Kasumi-1 (cell line): ENCODE data around the gene ARGLU1.

Experiments used
- DNase-seq, 2 experiments: peaks; one replicate each; lab custom pipeline; 2025; lab: John Stamatoyannopoulos, UW

ARGLU1 gene

DNA sequence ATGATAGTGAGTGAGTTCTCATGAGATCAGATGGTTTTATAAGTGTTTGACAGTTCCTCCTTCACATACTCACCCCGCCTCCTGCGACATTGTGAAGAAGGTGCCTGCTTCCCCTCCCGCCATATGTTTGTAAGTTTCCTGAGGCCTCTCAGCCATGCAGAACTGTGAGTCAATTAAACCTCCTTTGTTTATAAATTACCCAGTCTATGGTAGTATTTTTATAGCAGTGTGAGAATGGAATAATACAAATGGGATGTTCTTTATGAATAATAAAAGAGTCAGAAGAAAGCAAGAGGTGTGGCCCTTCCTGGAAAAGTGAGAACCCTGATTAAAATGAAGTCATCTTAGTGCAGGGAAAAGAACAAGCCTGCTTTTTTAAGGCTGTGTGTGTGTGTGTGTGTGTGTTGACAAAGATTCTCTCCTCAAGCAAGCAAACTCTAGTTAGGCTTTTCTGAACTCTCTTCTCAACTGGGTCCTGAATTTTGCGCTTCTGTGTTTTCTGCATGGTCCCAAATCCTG is 18.8 kb upstream of the ARGLU1 start:
- DNase-seq, result no peak

DNA sequence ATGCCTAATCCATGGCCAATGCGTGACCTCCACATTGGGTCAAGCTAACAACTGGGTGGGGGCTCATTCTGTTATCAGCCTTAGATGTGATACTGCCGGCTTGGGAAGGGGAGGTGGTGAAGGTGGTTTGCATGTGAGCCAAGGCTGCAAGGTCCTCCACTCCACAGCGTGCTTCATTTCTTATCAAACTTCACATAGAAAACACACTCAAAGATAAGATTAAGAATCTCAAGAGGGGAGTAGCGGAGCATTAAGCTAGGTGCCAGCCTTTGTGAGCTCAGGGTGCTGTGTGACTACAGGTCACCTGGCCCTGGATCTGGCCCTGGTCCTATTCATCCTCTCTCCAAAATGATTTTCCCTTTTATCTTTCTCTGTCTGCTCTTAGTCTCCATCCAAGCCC is 13.3 kb upstream of the ARGLU1 start:
- DNase-seq, result no peak

DNA sequence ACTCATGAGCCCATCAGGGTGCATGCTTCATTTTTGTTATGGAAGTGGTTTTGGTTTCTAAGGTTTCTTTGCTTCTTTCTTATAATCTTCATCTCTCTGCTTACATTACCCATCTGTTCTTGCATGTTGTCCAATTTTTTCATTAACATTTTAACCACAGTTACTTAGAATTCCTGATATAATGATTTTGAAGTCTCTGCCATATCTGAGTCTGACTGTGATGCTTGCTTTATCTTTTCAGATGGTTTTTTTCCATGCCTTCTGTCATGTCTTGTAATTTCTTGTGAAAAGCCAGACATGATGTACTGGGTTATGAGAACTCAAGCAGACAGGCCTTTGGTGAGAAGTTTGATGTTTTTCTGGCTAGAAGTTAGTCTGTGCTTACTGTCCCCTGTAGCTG is 8.0 kb upstream of the ARGLU1 start:
- no peak for DNase-seq

DNA sequence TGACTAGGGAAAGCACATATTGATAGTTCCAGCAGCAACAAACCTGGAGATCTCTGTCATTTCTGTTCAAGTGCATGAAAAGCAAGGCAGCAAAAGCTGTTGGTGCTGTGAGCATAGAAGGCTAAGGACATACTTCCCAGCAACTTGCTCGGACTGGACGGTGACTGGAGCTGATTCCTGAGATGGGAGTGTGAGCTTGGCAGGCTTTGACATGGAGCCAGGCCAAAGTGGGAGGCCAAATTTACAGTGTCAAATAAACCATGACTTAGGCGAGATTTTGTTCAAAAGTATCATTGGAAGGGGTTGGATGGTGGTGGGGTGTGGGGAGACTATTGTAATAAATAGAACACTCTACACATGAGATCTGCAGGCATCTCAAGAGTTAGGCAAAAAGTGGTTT is 5.9 kb upstream of the ARGLU1 start:
- DNase-seq, result no peak

DNA sequence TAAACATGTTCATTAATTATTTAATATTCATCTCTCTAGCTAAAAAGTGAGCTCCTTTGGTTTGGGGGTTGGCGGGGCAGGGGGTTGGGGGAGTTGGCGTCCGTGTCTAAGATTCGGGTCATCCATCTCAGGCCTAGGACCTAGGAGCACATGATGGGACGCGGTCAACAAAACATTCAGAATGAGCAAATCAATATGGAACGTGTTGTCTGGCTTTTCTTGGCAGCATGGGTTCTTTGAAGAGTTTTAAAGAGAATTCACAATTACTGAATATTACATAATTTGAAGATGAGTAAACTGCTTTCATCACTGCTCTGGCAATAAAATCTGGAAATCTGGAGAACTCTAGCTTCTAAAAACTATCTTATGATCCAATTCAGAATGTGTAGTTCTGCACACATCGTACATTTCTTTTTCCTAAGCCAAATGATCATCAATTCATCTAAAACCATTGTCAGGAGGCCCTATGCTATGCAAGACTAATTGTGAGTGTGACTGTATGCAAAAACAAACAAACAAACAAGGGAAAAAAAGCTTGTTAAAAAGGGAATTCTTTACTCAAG is 5.4 kb upstream of the ARGLU1 start:
- DNase-seq, result no peak

DNA sequence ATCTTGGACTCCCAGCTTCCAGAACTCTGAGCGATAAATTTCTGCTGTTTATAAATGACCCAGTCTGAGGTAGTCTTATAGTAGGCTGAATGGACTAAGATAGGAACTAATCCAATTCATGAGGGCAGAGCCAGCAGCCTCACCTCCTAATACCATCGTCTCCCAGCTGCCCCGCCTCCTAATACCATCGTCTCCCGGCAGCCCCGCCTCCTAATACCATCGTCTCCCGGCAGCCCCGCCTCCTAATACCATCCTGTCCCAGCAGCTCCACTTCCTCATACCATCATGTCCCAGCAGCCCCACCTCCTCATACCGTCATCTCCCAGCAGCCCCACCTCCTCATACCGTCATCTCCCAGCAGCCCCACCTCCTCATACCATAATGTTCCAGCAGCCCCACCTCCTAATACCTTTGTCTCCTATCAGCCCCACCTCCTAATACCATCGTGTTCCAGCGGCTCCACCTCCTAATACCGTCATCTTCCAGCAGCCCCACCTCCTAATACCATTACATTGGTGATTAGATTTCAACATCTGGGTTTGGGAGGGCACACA is 2.4 kb upstream of the ARGLU1 start:
- DNase-seq, result no peak

DNA sequence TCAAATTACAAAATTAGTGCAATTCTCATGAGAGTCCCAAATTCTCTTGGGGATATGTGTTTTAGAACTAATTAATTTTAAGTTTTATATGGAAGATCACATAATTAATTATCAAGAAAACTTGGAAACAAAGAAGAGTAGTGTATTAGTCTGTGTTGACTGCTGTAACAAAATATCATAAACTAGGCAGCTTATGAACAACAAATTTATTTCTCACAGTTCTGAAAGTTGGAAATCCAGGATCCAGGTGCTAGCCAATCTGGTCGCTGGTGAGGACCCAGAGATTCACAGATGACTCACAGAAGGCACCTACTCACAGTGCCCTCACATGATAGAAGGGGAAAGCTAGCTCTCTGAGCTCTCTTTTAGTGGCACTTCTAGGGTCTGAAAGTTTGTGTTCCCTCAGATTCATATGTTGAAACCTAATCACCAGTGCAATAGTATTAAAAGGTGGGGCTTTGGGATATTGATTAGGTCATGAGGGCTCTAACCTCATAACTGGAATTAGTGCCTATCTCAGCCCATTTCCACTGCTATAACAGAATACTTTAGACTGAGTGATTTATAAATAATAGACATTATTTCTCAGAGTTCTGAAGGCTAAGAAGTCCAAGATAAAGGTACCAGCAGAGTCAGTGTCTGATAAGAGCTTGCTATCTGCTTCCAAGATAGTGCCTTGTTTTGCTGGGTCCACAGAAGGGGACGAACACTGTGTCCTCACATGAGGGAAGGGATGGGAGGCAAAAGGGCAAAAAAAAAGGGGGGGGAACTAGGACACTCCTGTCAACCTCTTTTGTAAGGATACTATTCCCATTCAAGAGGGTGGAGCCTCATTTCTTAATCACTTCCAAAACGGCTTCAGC is 1.5 kb upstream of the ARGLU1 start:
- DNase-seq, result no peak

DNA sequence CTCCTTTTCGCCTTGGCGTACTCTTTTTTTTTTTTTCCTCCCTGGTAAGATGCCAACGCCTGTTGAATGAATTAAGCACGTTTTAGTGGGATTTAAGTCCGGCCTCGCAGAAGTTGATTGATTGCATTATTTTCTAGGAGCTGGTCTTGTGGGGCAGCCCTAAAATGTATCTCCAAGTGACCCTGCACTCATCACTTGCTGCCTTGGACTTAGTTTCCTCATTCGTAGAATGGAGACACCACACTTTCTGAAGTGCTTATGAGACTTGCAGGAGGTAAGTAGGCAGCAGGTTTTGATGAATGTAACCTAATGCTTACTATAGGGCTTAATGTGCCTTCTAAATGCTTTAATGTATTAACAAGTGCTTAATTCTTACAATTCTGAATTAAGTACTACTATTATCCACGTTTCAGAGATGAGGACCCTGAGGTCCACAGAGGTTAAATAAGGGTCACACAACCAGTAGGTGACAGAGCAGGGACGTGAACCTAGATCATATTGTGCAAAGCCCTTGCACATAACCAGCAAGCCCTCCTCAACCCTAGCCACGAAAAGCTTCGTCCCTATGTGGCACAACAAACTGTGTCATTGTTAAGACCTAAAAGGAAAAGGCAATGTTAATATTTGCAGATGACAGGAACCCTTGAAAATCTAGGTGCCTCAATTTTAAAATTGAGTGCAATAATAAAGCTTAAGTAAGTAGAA is 514 bp upstream of the ARGLU1 start:
- peak; percentile 49 to 59 for DNase-seq

DNA sequence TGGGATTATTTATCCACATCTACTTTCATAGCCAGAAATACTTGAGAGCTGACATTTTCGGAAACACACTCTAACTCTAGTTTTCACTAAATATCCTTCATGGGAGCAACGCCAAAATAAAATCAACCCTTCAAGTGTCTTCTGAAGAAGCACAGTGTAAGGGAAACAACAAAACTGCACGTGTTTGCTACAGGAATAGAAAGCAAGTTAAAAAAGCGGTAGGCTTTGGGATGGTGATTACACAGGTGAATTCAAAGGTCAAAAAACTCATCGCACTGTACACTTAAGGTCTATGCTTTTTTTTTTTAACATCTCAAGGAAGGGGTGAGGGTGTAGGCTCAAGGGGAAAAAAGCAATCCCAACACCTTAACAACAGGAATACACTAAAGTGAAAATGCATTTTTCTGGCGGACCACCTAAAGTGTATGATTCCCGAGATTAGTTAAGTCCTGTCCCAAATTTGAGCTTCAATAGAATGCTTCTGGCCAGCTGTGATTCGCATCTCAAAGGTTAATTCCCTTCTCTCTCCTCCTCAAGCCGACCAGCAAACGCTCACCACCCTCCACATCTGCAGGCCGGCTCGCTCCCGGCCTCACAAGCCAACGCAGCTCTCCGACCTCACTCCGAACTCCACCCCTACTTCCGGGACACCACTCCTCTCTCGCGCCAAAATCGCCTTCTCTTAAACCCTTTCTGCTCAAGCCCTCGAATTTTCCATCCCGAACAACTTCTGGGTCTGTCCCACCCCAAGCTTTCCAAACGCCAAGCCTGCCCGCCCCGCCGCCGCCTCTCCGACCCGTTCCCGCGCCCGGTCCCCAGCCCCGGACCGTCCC is 1.1 kb downstream of the ARGLU1 start:
- DNase-seq, result peak; percentile 54 to 63

DNA sequence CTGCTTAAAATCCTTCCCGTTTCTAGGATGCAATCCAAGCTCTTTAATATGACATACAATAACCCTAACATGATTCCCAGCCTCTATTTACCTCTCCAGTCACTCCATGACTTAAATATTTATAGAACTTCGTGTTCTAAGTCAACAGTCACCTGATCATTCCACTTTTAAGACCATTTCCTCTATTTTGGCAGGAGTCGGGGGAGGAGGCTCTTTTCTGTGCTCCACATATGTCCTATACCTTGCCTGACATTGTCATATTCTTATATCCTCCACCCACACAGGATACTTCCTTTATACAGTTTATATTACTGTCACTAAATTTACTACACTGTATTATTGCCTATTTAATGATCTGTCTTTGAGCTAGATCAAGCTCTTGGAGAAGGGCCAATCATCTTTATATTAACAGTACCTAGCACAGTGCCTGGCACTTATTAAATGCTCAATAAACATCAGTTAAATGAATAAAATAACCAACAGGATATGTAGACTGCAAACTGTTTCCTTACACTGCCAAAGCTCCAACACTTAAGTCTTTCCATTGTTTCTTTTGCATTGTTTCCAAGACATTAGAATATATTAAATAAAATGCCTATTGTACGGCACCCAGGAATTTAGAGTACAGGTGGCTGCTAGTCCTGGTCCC is 2.7 kb downstream of the ARGLU1 start:
- DNase-seq, result peak; percentile 38 to 50

DNA sequence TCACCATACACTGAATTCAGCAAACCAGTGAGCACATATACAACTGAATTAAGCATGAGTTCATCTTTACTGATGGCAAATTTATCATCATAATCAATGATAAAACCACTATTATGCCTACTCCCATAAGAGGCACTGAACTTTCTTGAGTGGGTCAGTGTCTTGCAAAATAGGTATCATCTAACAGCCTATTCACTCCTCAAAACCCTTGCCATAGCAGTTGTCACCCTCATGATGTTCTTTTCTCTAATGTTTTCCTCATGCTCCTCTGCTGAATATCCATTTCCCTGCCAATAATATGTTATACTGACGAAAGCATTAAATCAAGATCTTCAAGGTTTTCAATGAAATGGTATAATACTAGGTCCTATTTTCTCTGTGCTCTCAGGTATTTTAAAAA is 5.6 kb downstream of the ARGLU1 start:
- DNase-seq, result no peak

DNA sequence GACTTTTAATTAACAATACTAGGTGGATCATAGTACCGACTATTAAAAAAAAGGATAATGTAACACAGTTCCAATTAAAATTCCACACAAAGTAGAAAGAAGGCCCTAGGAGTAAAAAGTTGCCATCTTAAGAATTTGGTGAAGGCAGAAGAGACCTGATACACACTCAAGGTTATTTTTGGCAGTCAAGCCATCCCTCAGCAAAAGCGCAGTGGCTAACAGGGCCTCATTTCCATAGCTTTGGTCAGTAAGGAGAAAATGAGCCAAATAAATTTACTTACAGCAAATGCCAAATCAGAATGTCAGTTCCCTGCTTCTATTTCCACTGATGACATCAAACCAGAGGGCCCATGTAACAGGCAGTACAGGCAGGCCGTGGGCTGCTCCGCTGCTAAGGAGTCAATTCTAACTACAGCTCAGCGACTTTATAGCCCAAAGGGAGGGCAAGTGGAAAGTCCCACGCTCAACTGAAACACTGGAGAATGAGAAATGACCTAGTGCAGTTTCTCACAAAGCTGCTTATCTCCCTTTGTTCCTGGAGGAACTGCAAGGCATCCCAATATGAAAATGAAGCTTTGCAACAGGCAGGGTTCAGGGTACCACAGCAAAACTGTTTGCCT is 6.3 kb downstream of the ARGLU1 start:
- DNase-seq, result no peak

DNA sequence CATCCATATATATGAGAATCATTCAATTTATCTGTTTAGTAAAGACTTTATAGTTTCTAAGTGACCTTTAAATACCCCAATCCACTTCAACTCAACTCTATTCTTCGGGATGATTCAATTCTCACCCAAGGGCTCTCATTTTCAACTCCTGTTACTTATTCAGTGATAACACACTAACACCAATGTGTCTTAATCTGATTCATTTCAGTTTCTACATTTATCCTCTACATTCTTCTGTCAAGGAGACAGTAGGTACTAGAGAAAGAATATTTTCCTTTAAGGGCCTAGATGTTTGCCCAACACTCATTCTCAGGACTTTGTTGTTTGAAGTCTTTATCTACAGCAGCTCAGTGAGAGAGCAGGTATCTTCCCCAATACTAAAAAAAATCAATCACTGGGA is 7.1 kb downstream of the ARGLU1 start:
- no peak for DNase-seq

DNA sequence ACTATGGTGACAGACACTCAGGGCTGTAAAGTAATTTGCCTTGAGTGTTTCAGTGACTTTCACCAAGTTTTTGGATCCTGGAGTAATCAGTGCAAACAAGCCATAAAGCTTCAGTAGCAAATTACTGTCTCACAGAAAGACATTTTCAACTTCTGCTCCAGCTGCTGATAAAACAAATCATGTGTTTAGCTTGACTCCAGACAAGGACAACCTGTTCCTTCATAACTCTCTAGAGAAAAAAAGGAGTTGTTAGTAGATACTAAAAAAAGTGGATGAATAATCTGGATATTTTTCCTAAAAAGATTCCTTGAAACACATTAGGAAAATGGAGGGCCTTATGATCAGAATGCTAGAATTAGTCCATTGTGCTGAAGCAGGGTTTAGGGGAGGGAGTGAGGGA is 9.4 kb downstream of the ARGLU1 start:
- DNase-seq, result no peak

DNA sequence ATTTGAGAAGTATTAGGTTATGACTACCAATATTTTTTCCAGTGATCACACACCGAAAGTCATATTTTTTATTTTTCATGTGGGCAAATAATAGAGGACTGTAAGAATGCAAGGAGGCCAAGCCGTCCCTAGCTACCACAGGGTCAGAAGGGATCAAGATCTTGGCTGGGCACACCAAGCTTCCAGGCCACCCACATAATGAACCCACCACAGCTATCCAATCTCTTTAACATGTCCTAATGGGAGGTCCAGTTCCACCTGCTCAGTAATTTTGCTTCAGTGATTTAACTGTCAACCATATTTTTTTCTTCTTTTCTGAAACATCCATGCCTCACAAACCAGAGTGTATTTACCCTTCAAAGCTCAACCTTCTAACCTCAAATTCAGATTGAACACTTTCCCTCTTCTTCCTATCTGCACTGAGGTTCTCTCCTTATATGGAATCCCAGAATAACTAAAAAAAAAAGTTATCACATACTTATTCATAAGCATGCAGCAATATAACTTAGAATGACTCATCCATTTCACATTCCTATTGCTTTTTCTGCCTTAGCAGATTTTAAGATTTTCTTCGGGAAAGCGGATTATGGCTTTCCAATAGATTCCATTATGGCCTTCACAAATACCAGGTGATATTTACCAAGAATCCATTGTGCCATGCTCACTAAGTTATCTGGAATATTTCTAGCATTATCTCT is 12.2 kb downstream of the ARGLU1 start:
- DNase-seq, result no peak

DNA sequence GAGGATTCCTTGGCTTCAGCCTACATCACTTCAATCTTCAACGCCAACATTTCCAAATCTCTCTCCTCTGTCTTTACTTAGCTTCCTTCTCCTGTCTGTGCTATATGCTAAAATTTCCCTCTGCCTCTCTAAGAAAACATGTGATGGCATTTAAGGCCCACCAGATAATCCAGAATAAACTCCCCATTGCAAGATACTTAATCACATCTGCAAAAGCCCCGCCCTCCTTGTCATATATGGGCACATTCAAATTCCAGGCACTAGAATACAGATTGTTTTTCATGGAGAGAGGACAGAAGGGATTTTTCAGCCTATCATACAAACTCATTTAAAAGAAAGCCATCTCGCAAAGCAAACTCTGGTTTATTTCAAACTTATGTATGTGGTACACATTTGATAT is 16.2 kb downstream of the ARGLU1 start:
- no peak for DNase-seq

DNA sequence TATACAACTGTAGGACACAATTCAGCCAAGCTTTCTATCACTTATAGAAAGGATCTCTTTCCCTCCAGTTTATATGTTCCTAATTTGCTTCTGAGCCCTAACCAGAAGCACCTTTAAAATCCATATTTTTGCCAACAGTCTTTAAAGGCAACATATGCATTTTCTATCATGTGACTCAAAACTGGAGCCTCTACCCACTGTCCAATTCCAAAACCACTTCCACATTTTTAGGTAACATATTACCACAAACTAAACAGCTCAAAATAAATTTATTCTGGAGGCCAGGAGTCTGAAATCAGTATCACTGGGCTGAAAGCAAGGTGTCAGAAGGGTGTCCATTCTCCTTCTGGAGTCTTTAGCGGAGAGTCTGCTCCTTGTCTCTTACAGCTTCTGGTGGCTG is 16.6 kb downstream of the ARGLU1 start:
- DNase-seq, result peak in 1 of 2 experiments; percentile 10

DNA sequence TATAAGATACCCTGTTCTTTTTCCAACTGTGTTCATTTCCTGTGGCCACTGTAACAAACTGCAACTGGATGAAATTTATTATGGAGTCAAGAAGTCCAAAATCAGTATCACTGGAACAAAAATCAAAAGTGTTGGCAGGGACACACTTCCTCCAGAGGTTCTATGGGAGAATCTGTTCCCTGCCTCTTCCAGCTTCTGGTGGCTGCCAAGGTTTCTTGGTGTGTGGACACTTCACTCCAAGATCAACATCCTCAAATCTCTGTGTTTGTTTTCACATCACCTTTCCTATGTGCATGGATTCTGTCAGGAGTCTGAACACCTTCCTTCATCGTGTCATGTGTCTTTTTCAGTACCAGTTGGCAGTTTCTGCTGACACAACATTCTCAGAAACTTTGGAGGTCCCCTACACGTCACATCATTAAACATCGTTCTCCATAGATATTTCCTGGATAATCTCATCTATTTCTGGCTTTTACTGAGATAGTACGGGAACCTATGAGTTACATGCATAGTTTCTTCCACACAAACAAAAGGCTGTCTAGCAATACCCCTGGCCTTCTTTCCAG is 17.3 kb downstream of the ARGLU1 start:
- no peak for DNase-seq

DNA sequence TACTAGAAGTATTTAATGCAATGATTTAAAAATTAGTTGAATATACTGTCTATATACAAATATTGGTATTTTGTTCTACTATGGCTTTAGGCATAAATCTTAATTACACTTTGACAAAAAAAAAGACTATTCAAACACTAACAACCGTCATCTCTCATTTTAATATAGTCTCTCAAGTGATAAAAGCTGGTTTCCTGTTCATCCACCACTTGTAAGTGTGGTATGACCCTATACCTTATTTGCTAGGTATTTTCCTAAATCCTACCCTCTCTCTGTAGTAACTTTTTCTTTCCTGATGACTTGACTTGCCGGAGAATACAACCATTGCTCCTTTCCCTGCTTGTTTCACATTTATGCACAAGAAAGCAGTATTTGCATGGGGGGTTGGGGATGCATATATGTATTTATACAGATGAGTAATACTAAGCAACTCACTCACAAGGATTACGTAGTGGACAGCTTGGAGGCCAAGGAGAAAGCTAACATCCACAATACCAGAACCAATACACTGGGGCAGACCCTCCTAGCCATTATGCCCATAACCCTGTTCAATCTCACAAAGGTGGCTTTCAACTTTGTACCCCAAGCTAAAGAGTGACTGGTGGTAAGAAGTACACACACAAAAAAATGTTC is 19.8 kb downstream of the ARGLU1 start:
- no peak for DNase-seq
